Keratinocyte (primary cell): ENCODE measurements around the gene CNPPD1. TPM values are rescaled to one million over a fixed set of nuclear protein-coding genes. Genes with fewer than 3 reads are reported as not detected.

Experiments
- DNase-seq: peaks from one replicate; pipeline ENCODE4 v3.0.0-alpha.2; 2011; ENCODE audit warnings: low read depth, missing footprints, low spot score
- FAIRE-seq: peaks from 2 replicates; lab custom pipeline; 2011; peaks lifted over from hg19 to GRCh38; lab: Jason Lieb, UNC
- H2AFZ ChIP-seq: 2 replicates; pipeline ENCODE4 v1.6.0; 2012; ENCODE audit warnings: low read length, control low read depth, inconsistent platforms; ENCODE audit not compliant: control insufficient read depth
- H3K27ac ChIP-seq: 2 replicates; pipeline ENCODE4 v1.5.1; 2011; ENCODE audit warnings: low read length; ENCODE audit not compliant: control insufficient read depth, insufficient read depth
- H3K27me3 ChIP-seq: 3 replicates; pipeline ENCODE4 v1.6.0; 2011; ENCODE audit warnings: low read length; ENCODE audit not compliant: control insufficient read depth, insufficient read depth; ENCODE audit errors: extremely low read depth
- H3K36me3 ChIP-seq, 2 experiments: 2 replicates in 1 of 2; 3 replicates in 1 of 2; pipeline ENCODE4 v1.5.1; 2011; ENCODE audit warnings: low read length in 2 of 2, mild to moderate bottlenecking in 1 of 2; ENCODE audit not compliant: control insufficient read depth in 2 of 2, insufficient read depth in 2 of 2; ENCODE audit errors: extremely low read depth in 1 of 2
- H3K4me1 ChIP-seq: 3 replicates; pipeline ENCODE4 v1.5.1; 2011; ENCODE audit warnings: low read length; ENCODE audit not compliant: control insufficient read depth, insufficient read depth; ENCODE audit errors: extremely low read depth
- H3K4me2 ChIP-seq: 3 replicates; pipeline ENCODE4 v1.6.0; 2011; ENCODE audit warnings: low read depth, low read length; ENCODE audit not compliant: control insufficient read depth, insufficient read depth; ENCODE audit errors: extremely low read depth
- H3K4me3 ChIP-seq, 3 experiments: fragments of 200-600 bp in 1 of 3; sonication (generic) in 1 of 3; 2 replicates in 2 of 3; 3 replicates in 1 of 3; pipeline ENCODE4 v1.5.1; 2011 to 2016; ENCODE audit warnings: low read length in 3 of 3, mild to moderate bottlenecking in 3 of 3, control low read depth in 2 of 3, inconsistent platforms in 1 of 3, low read depth in 1 of 3, mixed read lengths in 1 of 3, mixed run types in 1 of 3, moderate library complexity in 1 of 3; ENCODE audit not compliant: control insufficient read depth in 2 of 3, insufficient read depth in 2 of 3; ENCODE audit errors: extremely low read depth in 1 of 3
- H3K79me2 ChIP-seq: 2 replicates; pipeline ENCODE4 v1.6.0; 2012; ENCODE audit warnings: low read length; ENCODE audit not compliant: control insufficient read depth, insufficient read depth
- H3K9ac ChIP-seq: 3 replicates; pipeline ENCODE4 v1.6.0; 2011; ENCODE audit warnings: low read length; ENCODE audit not compliant: control insufficient read depth, insufficient read depth; ENCODE audit errors: extremely low read depth
- H3K9me1 ChIP-seq: 3 replicates; pipeline ENCODE4 v1.6.0; 2011; ENCODE audit warnings: low read length; ENCODE audit not compliant: control insufficient read depth, insufficient read depth; ENCODE audit errors: extremely low read depth
- H3K9me3 ChIP-seq: 2 replicates; pipeline ENCODE4 v1.5.1; 2012; ENCODE audit warnings: low read depth, low read length; ENCODE audit not compliant: control insufficient read depth
- H4K20me1 ChIP-seq: 3 replicates; pipeline ENCODE4 v1.6.0; 2011; ENCODE audit warnings: low read length; ENCODE audit not compliant: control insufficient read depth, insufficient read depth; ENCODE audit errors: extremely low read depth
- CTCF ChIP-seq, 3 experiments: IDR thresholded peaks in 1 of 3; conservative IDR thresholded peaks in 1 of 3; optimal IDR thresholded peaks in 1 of 3; 2 replicates in 2 of 3; 3 replicates in 1 of 3; pipeline versions ENCODE3 to v1.5.1; 2011; ENCODE audit warnings: low read length in 3 of 3, mild to moderate bottlenecking in 3 of 3, moderate library complexity in 2 of 3, control low read depth in 1 of 3, inconsistent platforms in 1 of 3; ENCODE audit not compliant: insufficient read depth in 2 of 3; ENCODE audit errors: extremely low read depth in 1 of 3
- EZH2 ChIP-seq: IDR thresholded peaks from one replicate; pipeline ENCODE4 v1.6.1; 2012; ENCODE audit warnings: inconsistent platforms, mild to moderate bottlenecking, low read length, moderate library complexity
- dilution Hi-C: fragments of 300-500 bp; cut with MboI; formaldehyde crosslinking; loops from one replicate; pipeline ENCODE4 v1.7.0; 2020; ENCODE audit warnings: low sequenced_read_pairs; ENCODE audit not compliant: extremely low pct_ligation_motif_present
- polyA plus RNA-seq, 5 experiments: library from polyadenylated mRNA; depleted of rRNA in 3 of 5; stranded (reverse) in 3 of 5; stranded (forward) in 1 of 5; unstranded in 1 of 5; fragments of >200 nt; gene quantifications; 1 replicate in 1 of 5; 2 replicates in 3 of 5; 3 replicates in 1 of 5; pipeline versions ENCODE4 v1.2.1 to v1.2.3, GENCODE V29; 2011 to 2012; ENCODE audit warnings: missing spikeins in 2 of 5, low read depth in 1 of 5, low replicate concordance in 1 of 5

Gene CNPPD1
- polyA plus RNA-seq, 1 donor (not counting 4 experiments of a cell fraction or from before 2014, with no cell fraction given): 26.1 TPM

GRCh38 chr2:219218732-219219701 lies 42.3 kb upstream of the CNPPD1 start, which contains the start of gene ABCB6:
ABCB6 (minus strand) TSS chr2:219218958; CDS start chr2:219218673, 285 bp downstream.
- Histone ChIP-seq H3K9me1 (no peaks in the 10 kb centered on the region), H3K36me3 (peaks cover 21 to 40% of the 10 kb centered on the region in 2 experiments), H3K27me3 (no peaks in the 10 kb centered on the region), H3K9me3 (no peaks in the 10 kb centered on the region), H2AFZ (peak within 1 kb of the TSS; percentile 26), H3K27ac (peak within 1 kb of the TSS; percentile 54), H3K9ac (peak within 1 kb of the TSS; percentile 59), H3K4me3 (peak within 1 kb of the TSS; percentile 25 to 69 (median 55)), H3K4me2 (peak within 1 kb of the TSS; percentile 81), H4K20me1 (no peaks in the 10 kb centered on the region), H3K4me1 (peaks cover 18% of the 10 kb centered on the region), H3K79me2 (no peaks in the 10 kb centered on the region)
- FAIRE-seq (no peak), DNase-seq (no peak)
- dilution Hi-C loops: no loop called here
- no peak for TF ChIP-seq EZH2
- TF ChIP-seq CTCF (optimal IDR thresholded peaks at IDR 0.05 in 1 of 3, IDR thresholded peaks at IDR 0.05 in 1 of 3, conservative IDR thresholded peaks at IDR 0.05 in 1 of 3; ENCODE audit: extremely low read depth in 1 of 3, insufficient read depth in 2 of 3, low read length in 3 of 3): no peak

- no peak for DNase-seq
- H3K9me1 ChIP-seq: no peaks in the 10 kb centered on the region
- H3K4me1 ChIP-seq: peaks cover 18% of the 10 kb centered on the region
- H2AFZ ChIP-seq: peak overlapping the region; percentile 26
- H3K36me3 ChIP-seq: peaks cover 19 to 36% of the 10 kb centered on the region in 2 experiments
- no peaks in the 10 kb centered on the region for H3K9me3 ChIP-seq
- TF ChIP-seq EZH2: no peak
- no peak for TF ChIP-seq CTCF (optimal IDR thresholded peaks at IDR 0.05 in 1 of 3, IDR thresholded peaks at IDR 0.05 in 1 of 3, conservative IDR thresholded peaks at IDR 0.05 in 1 of 3; ENCODE audit: extremely low read depth in 1 of 3, insufficient read depth in 2 of 3, low read length in 3 of 3)
- no peaks in the 10 kb centered on the region for H3K79me2 ChIP-seq
- FAIRE-seq: no peak
- H3K27me3 ChIP-seq: no peaks in the 10 kb centered on the region
- no peaks in the 10 kb centered on the region for H4K20me1 ChIP-seq
- H3K4me3 ChIP-seq: peak overlapping the region; percentile 25 to 69 (median 55)
- dilution Hi-C loops: no loop called here
- H3K9ac ChIP-seq: peak overlapping the region; percentile 59
- peak overlapping the region; percentile 81 for H3K4me2 ChIP-seq
- H3K27ac ChIP-seq: peak overlapping the region; percentile 54
Observed at GRCh38 chr2:219218217-219218731, 41.5 kb upstream of the CNPPD1 start.
